Measurements from ENCODE around the gene TIRAP. TPM values are rescaled to one million over a fixed set of nuclear protein-coding genes. Genes with fewer than 3 reads are reported as not detected.

Gene TIRAP
- total RNA-seq, 4 donors from 2014 or later = 14.9 to 35.8 (median 31.8) TPM

DNA sequence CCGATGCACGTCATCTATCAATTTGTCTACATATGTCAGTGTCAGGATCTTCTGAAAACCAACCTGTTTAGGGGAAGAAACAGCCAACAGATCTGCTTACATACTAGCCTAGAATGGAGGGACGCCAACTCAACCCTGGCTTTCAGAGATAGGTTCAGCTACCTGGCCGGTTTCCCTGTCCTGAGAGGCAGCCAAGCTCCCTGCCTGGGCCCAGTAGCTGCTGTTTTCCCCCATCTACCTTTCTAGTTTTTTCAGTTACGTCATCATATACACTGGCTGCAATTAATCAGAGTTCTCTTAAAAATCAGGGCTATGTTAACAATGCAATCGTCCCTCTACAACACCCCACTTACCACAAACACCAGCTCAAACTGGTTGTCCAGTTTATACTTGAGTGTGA, 15.2 kb upstream of the TIRAP start:
- H3K27me3 ChIP-seq = no peaks in the 10 kb centered on the region
- H3K9me3 ChIP-seq = no peaks in the 10 kb centered on the region
- H3K4me3 ChIP-seq = peak overlapping the region; percentile 65 to 88 (median 80)
- peak overlapping the region; percentile 82 to 93 (median 88) for H3K27ac ChIP-seq
- H3K36me3 ChIP-seq = peaks cover 0 to 45% (median 2%) of the 10 kb centered on the region in 3 donors
- peaks cover 0 to 18% (median 2%) of the 10 kb centered on the region in 4 donors for H3K4me1 ChIP-seq
- no peak for DNase-seq
- TF ChIP-seq CTCF (IDR thresholded peaks at IDR 0.05) (no peak), POLR2A (IDR thresholded peaks at IDR 0.05) (no peak)

DNA sequence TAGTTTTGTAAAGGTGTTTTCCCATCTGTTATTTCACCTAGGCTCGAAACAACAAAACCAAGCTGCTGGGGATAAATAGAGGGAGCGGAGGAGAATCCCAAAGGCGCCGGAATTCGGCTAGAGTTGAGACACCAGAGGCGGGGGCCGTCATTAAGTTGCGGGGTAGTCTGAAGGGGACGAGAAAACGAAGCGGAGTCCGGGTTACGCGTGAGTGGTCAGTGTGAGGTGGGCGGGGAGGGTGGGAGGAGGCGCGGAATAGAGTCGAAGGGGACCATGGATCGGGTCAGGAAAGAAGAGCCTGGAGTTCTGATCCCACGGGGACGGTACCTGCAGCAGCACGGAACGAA, 14.6 kb upstream of the TIRAP start:
- Histone ChIP-seq H3K4me1 (peaks cover 0 to 18% (median 2%) of the 10 kb centered on the region in 4 donors), H3K27me3 (no peaks in the 10 kb centered on the region), H3K27ac (peak overlapping the region; percentile 82 to 93 (median 88)), H3K9me3 (no peaks in the 10 kb centered on the region), H3K4me3 (peak overlapping the region; percentile 65 to 88 (median 80)), H3K36me3 (peaks cover 0 to 43% (median 0%) of the 10 kb centered on the region in 3 donors)
- DNase-seq = no peak
- TF ChIP-seq CTCF (IDR thresholded peaks at IDR 0.05) = no peak

DNA sequence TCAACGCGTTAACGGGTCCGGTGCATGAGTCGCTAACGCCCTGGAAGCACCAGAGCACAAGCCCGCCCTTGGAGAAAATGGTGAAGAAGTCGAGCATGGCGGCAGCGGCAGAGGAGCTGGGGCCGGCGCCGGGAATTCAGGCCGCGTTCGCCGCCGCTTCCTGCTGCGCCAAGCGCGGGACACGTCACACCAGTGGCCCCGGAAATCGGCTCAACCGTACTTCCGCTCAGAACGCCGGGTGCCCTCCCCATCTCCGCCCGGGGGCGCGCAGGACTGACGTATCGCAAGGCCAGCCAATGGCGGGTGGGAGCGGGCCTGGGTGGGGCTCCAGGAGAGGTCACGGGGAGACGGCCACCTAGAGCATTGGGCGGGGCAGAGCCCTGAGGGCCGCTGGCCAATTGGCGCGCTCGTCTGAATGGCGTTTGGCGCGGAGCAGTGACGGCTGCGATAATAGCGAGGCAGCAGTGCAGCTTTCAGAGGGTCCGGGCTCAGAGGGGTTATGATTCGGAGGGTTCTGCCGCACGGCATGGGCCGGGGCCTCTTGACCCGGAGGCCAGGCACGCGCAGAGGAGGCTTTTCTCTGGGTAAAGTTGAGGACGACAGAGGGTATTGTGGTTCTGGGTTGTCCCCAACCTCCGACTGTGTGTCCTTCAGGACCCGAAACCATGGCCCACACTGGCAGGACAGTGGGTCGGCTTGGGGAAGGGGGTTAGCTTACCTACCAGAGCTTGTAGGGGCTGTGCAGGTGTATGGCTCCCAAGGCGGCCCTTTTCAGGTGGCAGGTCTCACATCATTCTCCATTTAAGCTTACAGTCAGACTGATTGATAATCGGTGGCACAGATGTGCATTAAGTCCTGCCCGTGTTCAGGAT, 13.9 kb upstream of the TIRAP start, which contains the start of the genes FOXRED1 and SRPRA:
TSS of gene FOXRED1 (plus strand) at position 447 of the 872 bp plus-strand sequence. CDS start at position 500, 53 bp downstream.
TSS of gene SRPRA (minus strand) at position 188 of the 872 bp plus-strand sequence. CDS start at position 97, 91 bp downstream.
- TF ChIP-seq POLR2A (IDR thresholded peaks at IDR 0.05) (peak; percentile 80 to 87), CTCF (IDR thresholded peaks at IDR 0.05) (peak in 1 of 6 experiments; percentile 12)
- H3K27ac ChIP-seq = peak within 1 kb of the TSS; percentile 82 to 93 (median 88)

GRCh38 chr11:126277322-126277721, 5.6 kb upstream of the TIRAP start:
- DNase-seq = no peak
- Histone ChIP-seq H3K4me1 (peaks cover 0 to 6% (median 2%) of the 10 kb centered on the region in 4 donors), H3K36me3 (peaks cover 0 to 30% (median 0%) of the 10 kb centered on the region in 3 donors), H3K27ac (no peak overlapping the region), H3K27me3 (no peaks in the 10 kb centered on the region), H3K9me3 (no peaks in the 10 kb centered on the region), H3K4me3 (no peak overlapping the region)
- no peak for TF ChIP-seq CTCF (IDR thresholded peaks at IDR 0.05)
- no peak for TF ChIP-seq POLR2A (IDR thresholded peaks at IDR 0.05)

More for the DNA sequence above, 13.9 kb upstream of the TIRAP start, which contains the start of the genes FOXRED1 and SRPRA:
- Histone ChIP-seq H3K9me3 (no peaks in the 10 kb centered on the region), H3K4me3 (peak within 1 kb of the TSS; percentile 65 to 88 (median 80)), H3K36me3 (peaks cover 0 to 38% (median 0%) of the 10 kb centered on the region in 3 donors), H3K4me1 (peaks cover 0 to 18% (median 2%) of the 10 kb centered on the region in 4 donors), H3K27me3 (no peaks in the 10 kb centered on the region)
- peak; percentile 99 to 100 (median 100) for DNase-seq

DNA sequence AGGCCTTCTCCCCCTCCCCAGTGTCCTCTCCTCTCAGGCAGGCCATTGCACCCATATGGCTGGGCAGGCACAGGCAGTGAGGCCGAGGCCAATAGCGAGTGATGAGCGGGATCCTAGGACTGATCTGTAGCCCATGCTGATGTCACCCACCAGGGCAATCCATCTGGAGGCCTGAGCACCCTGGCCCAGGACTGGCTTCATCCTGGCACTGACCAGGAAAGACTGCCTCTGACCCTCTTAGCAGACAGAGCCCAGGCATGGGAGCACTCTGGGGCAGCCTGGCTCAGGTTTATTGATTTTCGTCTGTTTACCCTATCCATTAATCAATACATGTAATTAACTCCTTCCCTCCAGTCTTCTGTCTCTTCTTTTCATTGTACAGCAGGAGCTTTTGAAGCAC, 5.1 kb upstream of the TIRAP start:
- no peak overlapping the region for H3K4me3 ChIP-seq
- H3K36me3 ChIP-seq = peaks cover 0 to 30% (median 0%) of the 10 kb centered on the region in 3 donors
- no peaks in the 10 kb centered on the region for H3K27me3 ChIP-seq
- H3K4me1 ChIP-seq = peaks cover 0 to 6% (median 2%) of the 10 kb centered on the region in 4 donors
- H3K9me3 ChIP-seq = no peaks in the 10 kb centered on the region
- no peak overlapping the region for H3K27ac ChIP-seq
- TF ChIP-seq CTCF (IDR thresholded peaks at IDR 0.05) (no peak), POLR2A (IDR thresholded peaks at IDR 0.05) (no peak)
- no peak for DNase-seq
